ENCODE measurements around the gene NEU4. TPM values are rescaled to one million over a fixed set of nuclear protein-coding genes. Genes with fewer than 3 reads are reported as not detected.

NEU4 gene
- total and polyA plus RNA-seq, 2 donors (not counting 1 experiment from before 2014, with no cell fraction given): not detected

DNA sequence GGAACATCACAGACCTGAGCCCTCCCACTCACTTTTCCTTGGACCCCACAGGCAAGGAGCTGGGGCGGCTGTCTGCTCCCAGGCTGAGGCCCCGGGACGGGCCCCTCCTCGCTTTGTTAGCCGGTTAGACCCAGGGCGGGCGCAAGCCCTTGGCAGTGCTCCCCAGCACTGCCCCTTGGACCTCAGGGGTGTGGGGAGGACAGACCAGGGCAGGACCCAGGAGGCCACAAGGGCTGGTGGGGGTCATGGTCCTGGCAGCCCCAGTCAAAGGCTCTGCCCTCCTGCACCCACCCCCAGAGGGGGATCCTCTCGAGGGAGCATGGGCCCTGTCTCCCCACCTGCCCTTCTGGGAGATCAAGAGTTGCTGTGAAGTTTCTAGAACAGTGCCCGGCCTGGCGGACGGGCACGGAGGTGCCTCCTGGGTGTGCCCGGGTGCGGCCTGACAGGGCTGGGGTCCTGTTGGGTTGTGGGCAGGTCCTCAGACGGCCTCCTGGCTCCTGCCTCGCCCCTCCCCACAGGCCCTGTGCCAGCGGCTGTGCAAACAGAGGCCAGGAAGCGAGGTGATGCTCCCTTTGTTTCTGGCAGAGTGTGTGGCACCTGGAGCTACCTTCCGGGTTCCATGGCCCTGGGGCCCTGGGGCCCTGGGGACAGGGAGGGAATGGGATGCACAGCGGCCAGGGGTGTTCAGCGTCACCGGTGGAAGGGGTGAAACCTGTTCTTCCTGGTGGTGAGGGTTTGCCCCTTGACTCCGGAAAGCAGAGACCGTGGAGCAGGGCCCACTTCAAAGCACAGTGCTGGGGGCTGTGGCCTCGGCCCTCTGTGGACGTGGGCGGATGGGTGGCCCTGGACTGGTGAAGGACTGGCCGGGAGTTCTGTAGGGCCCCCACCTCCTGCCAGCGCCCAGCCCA, 35.2 kb upstream of the NEU4 start:
- TF ChIP-seq, protein P1, sequence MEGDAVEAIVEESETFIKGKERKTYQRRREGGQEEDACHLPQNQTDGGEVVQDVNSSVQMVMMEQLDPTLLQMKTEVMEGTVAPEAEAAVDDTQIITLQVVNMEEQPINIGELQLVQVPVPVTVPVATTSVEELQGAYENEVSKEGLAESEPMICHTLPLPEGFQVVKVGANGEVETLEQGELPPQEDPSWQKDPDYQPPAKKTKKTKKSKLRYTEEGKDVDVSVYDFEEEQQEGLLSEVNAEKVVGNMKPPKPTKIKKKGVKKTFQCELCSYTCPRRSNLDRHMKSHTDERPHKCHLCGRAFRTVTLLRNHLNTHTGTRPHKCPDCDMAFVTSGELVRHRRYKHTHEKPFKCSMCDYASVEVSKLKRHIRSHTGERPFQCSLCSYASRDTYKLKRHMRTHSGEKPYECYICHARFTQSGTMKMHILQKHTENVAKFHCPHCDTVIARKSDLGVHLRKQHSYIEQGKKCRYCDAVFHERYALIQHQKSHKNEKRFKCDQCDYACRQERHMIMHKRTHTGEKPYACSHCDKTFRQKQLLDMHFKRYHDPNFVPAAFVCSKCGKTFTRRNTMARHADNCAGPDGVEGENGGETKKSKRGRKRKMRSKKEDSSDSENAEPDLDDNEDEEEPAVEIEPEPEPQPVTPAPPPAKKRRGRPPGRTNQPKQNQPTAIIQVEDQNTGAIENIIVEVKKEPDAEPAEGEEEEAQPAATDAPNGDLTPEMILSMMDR (conservative IDR thresholded peaks at IDR 0.05 in 1 of 2, IDR thresholded peaks at IDR 0.05 in 1 of 2; ENCODE audit: low read depth in 1 of 2, low read length in 2 of 2): no peak
- no peak for TF ChIP-seq EZH2 (IDR thresholded peaks at IDR 0.05; ENCODE audit: low read length, missing control alignments)
- H3K27ac ChIP-seq (ENCODE audit: insufficient read depth, low read length): no peak overlapping the region
- no peaks in the 10 kb centered on the region for H3K9me3 ChIP-seq (ENCODE audit: control insufficient read depth, insufficient read depth, low read depth, low read length)
- DNase-seq (ENCODE audit: low read depth in 2 of 2): no peak
- no peaks in the 10 kb centered on the region for H3K79me2 ChIP-seq (ENCODE audit: control insufficient read depth, insufficient read depth, low read length)
- H3K9ac ChIP-seq (ENCODE audit: insufficient read depth, low read length): no peak overlapping the region
- H4K20me1 ChIP-seq (ENCODE audit: control insufficient read depth, extremely low read depth, insufficient read depth, low read length): no peaks in the 10 kb centered on the region
- H3K4me1 ChIP-seq (ENCODE audit: control insufficient read depth, extremely low read depth, insufficient read depth, low read length): peaks cover 6% of the 10 kb centered on the region
- no peak overlapping the region for H3K4me2 ChIP-seq (ENCODE audit: extremely low read depth, insufficient read depth, low read length)
- H2AFZ ChIP-seq (ENCODE audit: low read length): no peak overlapping the region
- H3K4me3 ChIP-seq (replicated peaks in 1 of 4; ENCODE audit: control extremely low read depth in 1 of 4, insufficient read depth in 1 of 4, low read depth in 3 of 4, low read length in 4 of 4): no peak overlapping the region
- no peaks in the 10 kb centered on the region for H3K36me3 ChIP-seq (ENCODE audit: control insufficient read depth, insufficient read depth, low read length)
- H3K27me3 ChIP-seq (ENCODE audit: control insufficient read depth, insufficient read depth, low read length): no peaks in the 10 kb centered on the region

DNA sequence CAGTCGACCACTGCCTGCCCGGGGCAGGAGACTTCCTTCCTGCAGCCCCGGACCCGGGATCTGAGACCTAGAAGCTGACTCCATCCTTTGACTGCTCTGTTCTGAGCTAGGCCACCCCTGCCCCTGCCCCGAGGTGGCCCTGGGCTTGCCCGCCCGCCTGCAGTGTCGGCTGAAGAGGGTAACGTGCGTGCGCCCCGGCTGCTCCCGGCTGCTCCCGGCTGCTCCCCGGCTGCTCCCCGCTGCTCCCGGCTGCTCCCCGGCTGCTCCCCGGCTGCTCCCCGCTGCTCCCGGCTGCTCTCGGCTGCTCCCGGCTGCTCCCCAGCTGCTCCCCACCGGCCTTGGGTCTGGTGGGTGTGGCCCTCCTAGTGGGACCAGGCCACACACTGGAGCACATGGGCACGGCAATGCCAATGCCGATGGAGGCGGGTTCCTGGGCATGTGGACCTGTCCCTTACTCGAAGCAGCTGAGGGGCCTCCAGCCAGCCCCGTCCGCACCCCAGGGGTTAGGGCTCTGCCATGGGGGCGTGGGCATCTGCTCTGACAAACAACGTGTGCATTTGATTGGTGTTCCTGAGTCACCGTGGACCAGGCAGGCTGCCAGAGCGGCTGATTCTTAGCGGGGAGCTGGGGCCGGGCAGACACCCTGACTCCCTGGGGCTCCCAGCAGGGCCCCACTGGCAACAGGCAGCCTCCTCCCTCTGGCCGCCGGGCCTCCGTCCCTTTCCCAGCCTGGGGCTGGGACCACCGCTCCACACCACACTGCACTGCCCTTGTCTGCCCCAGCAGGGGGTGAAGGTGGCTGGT, 34.4 kb upstream of the NEU4 start:
- Histone ChIP-seq H4K20me1 (ENCODE audit: control insufficient read depth, extremely low read depth, insufficient read depth, low read length) (no peaks in the 10 kb centered on the region), H3K27me3 (ENCODE audit: control insufficient read depth, insufficient read depth, low read length) (no peaks in the 10 kb centered on the region), H3K9me3 (ENCODE audit: control insufficient read depth, insufficient read depth, low read depth, low read length) (no peaks in the 10 kb centered on the region), H3K79me2 (ENCODE audit: control insufficient read depth, insufficient read depth, low read length) (no peaks in the 10 kb centered on the region), H3K4me1 (ENCODE audit: control insufficient read depth, extremely low read depth, insufficient read depth, low read length) (peaks cover 6% of the 10 kb centered on the region), H2AFZ (ENCODE audit: low read length) (no peak overlapping the region), H3K4me3 (replicated peaks in 1 of 4; ENCODE audit: control extremely low read depth in 1 of 4, insufficient read depth in 1 of 4, low read depth in 3 of 4, low read length in 4 of 4) (no peak overlapping the region), H3K36me3 (ENCODE audit: control insufficient read depth, insufficient read depth, low read length) (no peaks in the 10 kb centered on the region), H3K9ac (ENCODE audit: insufficient read depth, low read length) (no peak overlapping the region), H3K27ac (ENCODE audit: insufficient read depth, low read length) (no peak overlapping the region), H3K4me2 (ENCODE audit: extremely low read depth, insufficient read depth, low read length) (no peak overlapping the region)
- TF ChIP-seq, protein P1 (conservative IDR thresholded peaks at IDR 0.05 in 1 of 2, IDR thresholded peaks at IDR 0.05 in 1 of 2; ENCODE audit: low read depth in 1 of 2, low read length in 2 of 2): no peak
- no peak for TF ChIP-seq EZH2 (IDR thresholded peaks at IDR 0.05; ENCODE audit: low read length, missing control alignments)
- DNase-seq (ENCODE audit: low read depth in 2 of 2): peak; percentile 71 to 77
